ENCODE results near the gene RAB36.
"Not testable (repeated sequence)": the region's sequence is repeated elsewhere in the genome, so short reads cannot be mapped to it uniquely, and the experiment has no call there.

RAB36 gene

DNA sequence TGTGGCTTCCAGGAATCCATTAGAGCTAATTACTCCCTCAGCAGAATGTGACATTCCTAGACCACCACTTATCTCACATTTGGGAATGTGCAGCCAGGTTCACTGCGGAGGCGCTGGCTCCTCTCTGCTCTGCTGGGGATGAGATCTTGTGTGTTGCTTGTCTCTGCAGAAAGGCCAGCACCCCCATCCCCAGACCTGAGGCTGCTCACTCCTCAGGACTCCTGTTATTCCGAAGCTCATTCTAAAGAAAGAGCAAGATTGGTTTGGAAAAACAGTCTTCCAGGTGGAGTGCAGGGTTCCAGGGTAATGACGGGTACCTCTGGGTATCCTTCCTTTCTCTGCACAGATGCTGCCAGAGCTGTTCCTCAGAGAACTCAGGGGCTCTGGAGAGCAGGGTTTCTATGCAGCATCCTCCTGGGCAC, 24.3 kb upstream of the RAB36 start:
- no peak for DNase-seq (ENCODE audit: low spot score)

DNA sequence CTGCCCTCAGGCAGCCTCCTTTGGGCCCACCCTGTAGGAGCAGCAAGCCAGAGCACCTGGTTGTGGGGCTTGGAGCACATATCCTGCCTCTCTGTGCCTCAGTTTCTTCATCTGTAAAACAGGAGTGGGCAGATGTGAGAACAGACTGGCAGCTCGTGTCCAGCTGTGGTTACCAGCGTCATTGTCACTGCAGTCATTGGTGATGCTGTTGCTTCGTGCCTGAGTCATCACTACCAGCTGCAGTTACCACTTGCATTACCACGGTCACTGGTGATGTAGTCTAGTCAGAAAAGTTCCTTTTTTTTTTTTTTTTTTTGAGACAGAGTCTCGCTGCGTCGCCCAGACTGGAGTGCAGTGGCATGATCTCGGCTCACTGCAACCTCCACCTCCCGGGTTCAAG, 23.9 kb upstream of the RAB36 start:
- no peak for DNase-seq (ENCODE audit: low spot score)

- no peak for DNase-seq (ENCODE audit: low spot score)
Measured at GRCh38 chr22:23122216-23122957, 22.9 kb upstream of the RAB36 start.

GRCh38 chr22:23122992-23123803, 22.1 kb upstream of the RAB36 start:
- no peak for DNase-seq (ENCODE audit: low spot score)

DNA sequence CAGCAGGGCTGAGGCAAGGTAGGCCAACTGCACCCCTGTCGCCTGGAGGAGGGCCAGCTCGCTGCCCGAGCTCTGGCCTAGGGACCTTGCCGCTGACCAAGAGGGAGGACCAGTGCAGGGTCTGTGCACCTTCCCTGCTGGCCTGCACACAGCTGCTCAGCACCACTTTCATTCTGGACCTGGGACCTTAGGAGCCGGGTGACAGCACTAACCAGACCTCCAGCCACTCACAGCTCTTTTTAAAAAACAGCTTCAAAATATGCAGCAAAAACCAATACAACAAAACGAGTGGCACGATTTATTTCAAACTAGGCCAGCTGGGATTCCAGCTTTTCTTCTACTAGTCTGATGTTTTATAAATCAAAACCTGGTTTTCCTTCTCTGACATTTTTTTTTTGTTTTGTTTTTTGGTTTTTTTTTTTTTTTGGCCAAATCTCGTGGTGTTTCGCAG, 21.4 kb upstream of the RAB36 start:
- DNase-seq (ENCODE audit: low spot score) = no peak

- DNase-seq (ENCODE audit: low spot score) = no peak
Measured at GRCh38 chr22:23124611-23125511, 20.4 kb upstream of the RAB36 start.

DNA sequence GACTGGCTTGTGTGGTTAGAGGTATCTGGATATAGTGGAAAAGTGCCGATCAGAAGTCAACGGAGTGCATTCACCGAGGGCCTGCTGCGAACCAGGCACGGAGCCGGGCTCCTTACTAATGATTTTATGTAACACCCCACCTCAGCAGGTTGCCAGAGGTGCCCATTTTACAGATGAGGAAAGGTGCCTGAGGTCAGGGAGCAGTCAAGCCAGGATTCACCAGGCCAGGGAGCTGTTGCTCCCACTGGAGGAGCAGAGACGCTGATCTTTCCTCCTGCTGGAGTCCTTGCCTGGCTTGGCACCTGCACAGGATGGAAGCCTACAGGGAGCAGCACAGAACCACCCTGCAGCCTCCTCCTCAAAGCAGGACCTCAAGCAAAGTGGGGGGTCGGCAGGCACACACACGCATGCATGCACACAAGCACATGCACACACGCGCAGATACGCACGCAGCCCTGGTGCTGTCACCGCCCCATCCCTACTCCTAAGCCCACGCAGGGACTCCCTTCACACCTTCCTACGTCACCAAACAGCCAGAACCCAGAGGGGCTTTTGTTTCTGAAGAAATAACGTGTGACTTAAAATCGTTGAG, 19.7 kb upstream of the RAB36 start:
- DNase-seq (ENCODE audit: low spot score) = no peak

- no peak for DNase-seq (ENCODE audit: low spot score)
Measured at GRCh38 chr22:23126165-23127054, 18.9 kb upstream of the RAB36 start.

DNA sequence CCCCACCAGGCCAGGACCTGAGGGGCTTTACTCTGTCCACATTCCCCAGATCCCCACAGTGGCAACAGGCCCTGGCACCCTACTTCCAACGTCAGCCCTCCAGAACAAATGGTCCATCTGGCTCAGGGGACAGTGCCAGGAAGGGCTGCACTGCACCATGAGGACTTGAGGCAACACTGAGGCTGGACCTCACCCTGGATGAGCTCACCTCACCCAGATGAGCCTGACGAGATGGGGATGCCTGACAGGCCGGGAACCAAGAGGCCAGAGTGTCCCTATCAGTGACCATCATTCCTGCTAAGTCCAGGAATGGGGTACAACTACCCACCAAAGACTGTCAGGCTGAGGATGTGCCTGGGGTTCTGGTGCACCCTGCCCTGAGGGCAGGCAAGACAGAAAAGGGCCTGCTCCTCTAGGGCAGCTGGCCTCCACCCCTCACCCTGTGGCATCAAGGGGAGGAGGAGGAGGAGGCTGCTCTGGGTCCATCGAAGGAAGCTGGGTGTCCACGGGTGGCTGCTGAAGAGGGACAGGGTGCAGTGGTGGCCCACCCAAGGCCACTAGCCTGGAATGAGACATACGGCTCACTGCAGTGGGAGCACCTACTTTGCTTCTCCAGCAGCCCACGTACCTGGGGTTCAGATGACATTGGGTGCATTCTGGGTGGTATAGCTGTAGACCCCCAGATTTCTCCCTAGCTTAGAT, 18.1 kb upstream of the RAB36 start:
- DNase-seq (ENCODE audit: low spot score) = no peak

DNA sequence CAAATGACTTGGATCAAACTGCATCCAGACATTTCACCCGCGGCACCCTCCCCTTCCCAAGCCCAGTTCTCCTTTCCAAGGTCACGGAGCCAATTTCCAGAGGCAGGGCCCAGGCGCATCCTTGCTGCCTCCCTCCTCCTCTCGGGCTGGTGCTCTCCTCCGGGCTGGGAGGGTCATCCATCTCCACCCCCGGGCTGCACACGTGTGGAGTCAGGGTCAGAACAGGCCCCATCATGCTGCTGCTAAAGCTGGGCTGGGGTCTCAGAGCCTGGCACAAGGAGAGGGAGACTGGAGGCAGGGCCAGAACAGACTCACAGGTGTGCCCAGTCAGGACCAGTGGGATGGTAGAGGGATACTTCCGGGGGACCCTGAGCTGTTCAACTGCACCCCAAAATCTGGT, 17.5 kb upstream of the RAB36 start:
- no peak for DNase-seq (ENCODE audit: low spot score)

DNA sequence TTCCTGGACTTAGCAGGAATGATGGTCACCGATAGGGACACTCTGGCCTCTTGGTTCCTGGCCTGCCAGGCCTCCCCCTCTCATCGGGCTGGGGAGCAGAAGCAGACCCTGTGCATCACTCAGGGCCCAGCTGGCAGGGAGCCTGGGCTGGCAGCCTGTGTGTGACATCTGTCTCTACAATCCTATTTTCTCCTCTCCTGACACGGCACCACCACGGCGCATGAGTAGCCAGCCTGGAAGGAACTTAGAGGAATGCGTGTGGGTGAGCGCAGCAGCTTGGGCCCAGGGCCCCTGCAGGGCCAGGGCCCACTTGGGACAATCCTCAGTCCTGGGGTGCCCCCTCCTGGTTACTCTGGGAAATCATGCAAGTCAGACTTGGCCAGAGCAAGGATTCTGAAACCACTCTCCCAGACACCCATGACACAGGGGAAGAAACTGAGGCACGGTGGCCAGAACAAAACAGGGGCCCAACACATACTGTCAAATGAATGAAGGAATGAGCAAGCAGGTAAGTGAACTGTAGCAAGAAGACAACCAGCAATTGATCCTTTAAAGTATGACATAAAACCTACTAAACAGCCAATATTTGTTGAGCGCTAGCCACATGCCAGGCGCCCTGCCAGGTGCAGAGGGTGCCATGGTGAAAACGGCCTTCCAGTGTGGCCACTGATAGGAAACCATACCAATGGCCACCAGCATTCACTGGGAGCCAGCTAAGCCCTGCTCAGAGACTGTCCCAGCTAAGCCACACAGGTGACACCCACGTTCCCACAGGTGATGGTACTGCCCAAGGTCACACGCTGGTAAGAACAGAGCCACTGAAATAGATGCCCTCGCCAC, 16.8 kb upstream of the RAB36 start:
- peak; percentile 93 for DNase-seq (ENCODE audit: low spot score)

- no peak for DNase-seq (ENCODE audit: low spot score)
Measured at GRCh38 chr22:23129149-23129548, 16.1 kb upstream of the RAB36 start.

GRCh38 chr22:23130697-23131096, 14.6 kb upstream of the RAB36 start:
- no peak for DNase-seq (ENCODE audit: low spot score)

DNA sequence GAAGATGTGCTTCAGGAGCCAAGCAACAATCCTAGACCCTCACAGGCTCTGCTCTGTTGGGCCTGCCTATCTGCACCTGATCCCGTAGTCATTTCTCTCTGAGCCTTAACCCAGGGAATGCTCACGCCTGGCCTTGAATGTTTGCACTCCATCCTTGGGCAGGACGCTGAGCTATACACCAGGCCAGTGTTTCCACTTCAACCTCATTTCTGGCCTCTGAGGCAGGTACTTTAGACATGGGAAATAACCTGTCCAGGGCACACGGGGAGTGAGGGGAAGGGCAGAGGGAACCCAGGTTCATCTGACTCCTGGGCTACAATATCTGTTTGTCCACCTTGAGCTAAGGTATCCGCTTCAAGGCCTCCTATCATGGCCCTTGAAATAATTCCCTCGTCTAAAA, 13.3 kb upstream of the RAB36 start:
- DNase-seq (ENCODE audit: low spot score) = no peak

GRCh38 chr22:23132376-23133091, 12.7 kb upstream of the RAB36 start:
- DNase-seq (ENCODE audit: low spot score) = no peak

- DNase-seq (ENCODE audit: low spot score) = no peak
Measured at GRCh38 chr22:23133922-23134321, 11.4 kb upstream of the RAB36 start.

DNA sequence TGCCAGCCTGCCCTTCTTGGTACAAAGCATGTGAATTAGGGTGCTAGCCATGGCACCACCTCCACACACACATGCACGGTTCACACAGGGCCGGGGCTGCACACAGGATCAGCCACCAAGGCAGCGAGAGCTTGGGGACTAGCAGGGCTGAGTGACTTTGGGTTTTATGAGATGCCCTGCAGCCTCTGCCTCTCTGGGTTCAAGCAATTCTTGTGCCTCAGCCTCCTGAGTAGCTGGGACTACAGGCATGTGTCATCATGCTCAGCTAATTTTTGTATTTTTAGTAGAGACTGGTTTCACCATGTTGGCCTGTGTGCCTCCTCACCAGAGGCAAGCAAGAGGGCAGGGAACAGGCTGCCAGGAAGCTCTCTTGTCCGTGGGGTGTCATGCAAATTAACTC, 8.3 kb upstream of the RAB36 start:
- not testable (repeated sequence) for DNase-seq (ENCODE audit: low spot score)

DNA sequence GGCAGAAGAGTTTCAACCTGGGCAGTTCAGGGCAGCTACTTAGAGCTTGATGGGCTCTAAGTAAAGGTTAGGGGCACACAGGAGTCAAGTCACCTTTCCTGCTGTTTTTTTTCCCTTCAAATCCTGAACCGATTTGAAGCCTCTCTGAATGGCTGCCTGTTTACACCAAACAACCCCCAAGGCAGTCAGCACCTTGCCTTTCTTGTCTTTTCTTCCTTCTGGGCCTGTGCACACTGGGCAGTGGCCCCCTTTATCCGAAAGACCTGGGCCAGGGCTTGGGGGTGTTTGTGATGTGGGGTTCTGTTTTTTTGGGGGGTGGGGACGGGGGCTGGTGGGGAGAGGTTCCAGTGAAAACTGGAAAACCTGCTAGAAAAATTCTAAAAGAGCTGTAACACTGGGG, 7.8 kb upstream of the RAB36 start:
- DNase-seq (ENCODE audit: low spot score) = no peak
